ENCODE measurements around the gene FYCO1.

DNA sequence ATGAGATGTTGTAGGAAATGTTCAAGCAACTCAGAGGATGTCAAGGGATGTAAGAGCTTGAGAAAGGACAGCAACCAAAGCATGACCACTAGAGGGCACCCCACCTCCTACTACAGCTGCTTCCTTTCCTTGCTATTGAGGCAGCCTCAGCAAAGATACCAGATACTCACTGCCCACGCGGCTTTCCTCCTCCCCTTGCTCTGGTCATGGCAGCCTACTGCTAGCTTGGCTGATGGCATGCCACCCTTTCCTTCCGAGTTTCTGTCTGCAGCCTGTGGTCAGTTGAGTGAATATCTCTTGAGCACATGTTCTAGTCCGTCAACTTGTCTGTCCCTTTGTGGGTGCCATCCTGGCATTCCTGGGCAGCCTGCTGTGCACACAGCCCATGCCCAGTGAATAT is 56.8 kb downstream of the FYCO1 start:
- TF ChIP-seq, protein P1, sequence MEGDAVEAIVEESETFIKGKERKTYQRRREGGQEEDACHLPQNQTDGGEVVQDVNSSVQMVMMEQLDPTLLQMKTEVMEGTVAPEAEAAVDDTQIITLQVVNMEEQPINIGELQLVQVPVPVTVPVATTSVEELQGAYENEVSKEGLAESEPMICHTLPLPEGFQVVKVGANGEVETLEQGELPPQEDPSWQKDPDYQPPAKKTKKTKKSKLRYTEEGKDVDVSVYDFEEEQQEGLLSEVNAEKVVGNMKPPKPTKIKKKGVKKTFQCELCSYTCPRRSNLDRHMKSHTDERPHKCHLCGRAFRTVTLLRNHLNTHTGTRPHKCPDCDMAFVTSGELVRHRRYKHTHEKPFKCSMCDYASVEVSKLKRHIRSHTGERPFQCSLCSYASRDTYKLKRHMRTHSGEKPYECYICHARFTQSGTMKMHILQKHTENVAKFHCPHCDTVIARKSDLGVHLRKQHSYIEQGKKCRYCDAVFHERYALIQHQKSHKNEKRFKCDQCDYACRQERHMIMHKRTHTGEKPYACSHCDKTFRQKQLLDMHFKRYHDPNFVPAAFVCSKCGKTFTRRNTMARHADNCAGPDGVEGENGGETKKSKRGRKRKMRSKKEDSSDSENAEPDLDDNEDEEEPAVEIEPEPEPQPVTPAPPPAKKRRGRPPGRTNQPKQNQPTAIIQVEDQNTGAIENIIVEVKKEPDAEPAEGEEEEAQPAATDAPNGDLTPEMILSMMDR (IDR thresholded peaks at IDR 0.05; ENCODE audit: poor library complexity), result peak; percentile 93
- TF ChIP-seq EZH2 (IDR thresholded peaks at IDR 0.05; ENCODE audit: borderline replicate concordance) (no peak), EZH2phosphoT487 (IDR thresholded peaks at IDR 0.05; ENCODE audit: low read depth, severe bottlenecking, unreplicated experiment) (no peak)

All from hepatocyte (in vitro differentiated cells).